PC-3 (cell line): ENCODE measurements around the gene AGO1. TPM values are rescaled to one million over a fixed set of nuclear protein-coding genes. Genes with fewer than 3 reads are reported as not detected.
"Not testable (repeated sequence)": the region's sequence is repeated elsewhere in the genome, so short reads cannot be mapped to it uniquely, and the experiment has no call there.

Experiments
- ATAC-seq: fragments of 200-7000 bp; cut with Tn5 transposase; 2 replicates; pipeline ENCODE4 v1.9.1; 2020; ENCODE audit warnings: mild to moderate bottlenecking, moderate library complexity
- BruUV-seq: library from RNA; stranded (reverse); fragments of 400-500 nt; replicated peaks from 2 replicates; lab custom pipeline; 2021; lab: Mats Ljungman, UMichigan
- CTCF ChIA-PET: fragments of 300-600 bp; sonication (Branson Sonifier 250); formaldehyde crosslinking; loops from one replicate; lab custom pipeline; 2022; ENCODE audit warnings: antibody characterized with exemption; lab: Charles Lee
- POLR2A ChIA-PET: fragments of 300-600 bp; sonication (Branson Sonifier 250); formaldehyde crosslinking; loops from one replicate; lab custom pipeline; 2022; ENCODE audit warnings: antibody characterized with exemption; ENCODE audit not compliant: unreplicated experiment; lab: Charles Lee
- DNase-seq: peaks from one replicate; pipeline ENCODE4 v3.0.0-alpha.2; 2015
- H2AFZ ChIP-seq: fragments of 300-600 bp; sonication (generic); 2 replicates; pipeline ENCODE4 v1.6.0; 2016; ENCODE audit warnings: antibody characterized with exemption, low read length
- H3F3A ChIP-seq: fragments of 300-600 bp; sonication (generic); one replicate; pipeline ENCODE4 v1.6.0; 2017; ENCODE audit warnings: antibody characterized with exemption, low read length, control low read depth, mild to moderate bottlenecking; ENCODE audit not compliant: unreplicated experiment
- H3K27ac ChIP-seq: fragments of 300-600 bp; sonication (generic); 2 replicates; pipeline ENCODE4 v1.5.1; 2016; ENCODE audit warnings: mild to moderate bottlenecking, low read length
- H3K27me3 ChIP-seq: fragments of 300-600 bp; sonication (generic); 2 replicates; pipeline ENCODE4 v1.6.1; 2016; ENCODE audit warnings: low read length, mixed read lengths
- H3K36me3 ChIP-seq: fragments of 300-600 bp; sonication (generic); 2 replicates; pipeline ENCODE4 v1.6.1; 2016; ENCODE audit warnings: low read depth, mixed run types, low read length, mixed read lengths
- H3K4me1 ChIP-seq: fragments of 300-600 bp; sonication (generic); 2 replicates; pipeline ENCODE4 v1.5.1; 2016; ENCODE audit warnings: low read length; ENCODE audit not compliant: insufficient read depth
- H3K4me2 ChIP-seq: fragments of 300-600 bp; sonication (generic); 2 replicates; pipeline ENCODE4 v1.6.0; 2016; ENCODE audit warnings: low read length
- H3K4me3 ChIP-seq: fragments of 300-600 bp; sonication (generic); 2 replicates; pipeline ENCODE4 v1.5.1; 2016; ENCODE audit warnings: mild to moderate bottlenecking, low read length, mixed read lengths
- H3K79me2 ChIP-seq: fragments of 300-600 bp; sonication (generic); 2 replicates; pipeline ENCODE4 v1.6.1; 2017; ENCODE audit warnings: low read length, mixed read lengths
- H3K9ac ChIP-seq: fragments of 300-600 bp; sonication (generic); 2 replicates; pipeline ENCODE4 v1.6.0; 2016; ENCODE audit warnings: mild to moderate bottlenecking, low read length
- H3K9me2 ChIP-seq: fragments of 300-600 bp; sonication (generic); replicated peaks from 2 replicates; pipeline ENCODE4 v1.6.1; 2016; ENCODE audit warnings: mixed run types, low read length, mixed read lengths
- H3K9me3 ChIP-seq: fragments of 300-600 bp; sonication (generic); 2 replicates; pipeline ENCODE4 v1.6.1; 2016; ENCODE audit warnings: low read length, mixed read lengths
- H4K20me1 ChIP-seq: fragments of 300-600 bp; sonication (generic); 2 replicates; pipeline ENCODE4 v1.6.1; 2016; ENCODE audit warnings: low read length, mixed read lengths
- EZH2 ChIP-seq: fragments of 300-600 bp; sonication (generic); IDR thresholded peaks from one replicate; pipeline ENCODE4 v1.6.1; 2017; ENCODE audit warnings: antibody characterized with exemption, mild to moderate bottlenecking, low read length; ENCODE audit not compliant: unreplicated experiment
- EZH2phosphoT487 ChIP-seq: fragments of 300-600 bp; sonication (generic); IDR thresholded peaks from 2 replicates; pipeline ENCODE4 v1.6.1; 2018; ENCODE audit warnings: mild to moderate bottlenecking, antibody characterized with exemption, low read length, borderline replicate concordance
- intact Hi-C: fragments of 100-400 bp; cut with micrococcal nuclease; formaldehyde crosslinking; loops from 2 replicates; pipeline ENCODE4 v1.9.0; 2023
- total RNA-seq: library from RNA; depleted of rRNA; stranded (reverse); fragments of >200 nt; gene quantifications from 2 replicates; pipeline ENCODE4 v1.2.3, GENCODE V29; 2014
- TF ChIP-seq, protein P1 (sequence below): fragments of 300-600 bp; sonication (generic); conservative IDR thresholded peaks from 2 replicates; pipeline ENCODE4 v1.5.1; 2017; ENCODE audit warnings: antibody characterized with exemption, low read depth, mild to moderate bottlenecking, low read length

The AGO1 gene
- total RNA-seq, 1 experiment from 2014 or later = 15.4 TPM

DNA sequence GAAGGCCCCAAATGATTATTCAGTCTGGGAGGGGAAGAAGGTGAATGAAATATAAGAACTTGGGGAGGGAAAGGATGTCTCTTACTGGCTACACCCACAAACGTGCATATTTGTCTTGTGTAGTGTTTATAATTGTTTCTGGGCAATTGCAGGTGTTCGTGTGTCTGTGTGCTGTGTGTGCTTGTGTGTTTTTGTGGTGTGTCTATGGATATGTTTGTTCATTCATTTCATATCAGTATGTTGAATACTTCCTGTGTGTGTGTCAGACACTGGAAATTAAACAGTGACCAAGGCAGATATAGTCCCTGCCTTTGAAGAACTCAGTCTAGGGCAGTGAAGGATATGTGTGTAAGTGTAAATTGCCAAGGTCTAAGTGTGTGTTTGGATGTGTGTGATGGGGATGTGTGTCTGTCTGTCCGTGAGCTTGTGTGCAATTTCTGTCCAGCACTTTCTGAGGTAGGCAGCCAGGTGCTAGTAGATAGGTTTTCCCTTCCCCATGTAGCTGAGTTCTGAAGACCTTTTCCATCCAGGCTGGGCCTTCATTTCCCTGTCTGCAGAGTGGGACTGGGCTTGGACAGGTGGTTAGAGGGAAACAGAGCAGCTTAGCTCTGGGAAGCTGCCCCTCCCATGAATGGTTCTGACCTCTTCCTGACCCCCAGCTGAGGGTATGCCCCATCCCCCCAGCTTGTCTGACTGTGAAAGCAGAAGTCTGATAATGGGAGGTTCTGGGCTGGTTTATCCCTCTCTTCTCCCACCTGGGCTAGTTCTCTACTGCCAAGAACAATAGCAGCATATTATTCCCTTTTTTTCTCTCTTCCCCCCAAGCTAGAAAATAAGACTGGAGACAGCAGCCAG lies 3.8 kb downstream of the AGO1 start:
- no peak for DNase-seq
- Histone ChIP-seq H3K9ac (no peak overlapping the region), H3K9me3 (no peaks in the 10 kb centered on the region), H3K4me1 (peaks cover 8% of the 10 kb centered on the region; the same call in 1 of the 2 replicates), H3K79me2 (peaks cover 45% of the 10 kb centered on the region), H3F3A (no peaks in the 10 kb centered on the region), H4K20me1 (no peaks in the 10 kb centered on the region), H3K4me2 (no peak overlapping the region), H3K27me3 (no peaks in the 10 kb centered on the region), H2AFZ (no peak overlapping the region), H3K27ac (no peak overlapping the region), H3K36me3 (no peaks in the 10 kb centered on the region), H3K9me2 (no peaks in the 10 kb centered on the region), H3K4me3 (no peak overlapping the region)
- ChIA-PET POLR2A (no interaction called here), CTCF (no interaction called here)
- ATAC-seq = no peak
- intact Hi-C loops = no loop called here
- TF ChIP-seq, protein P1, sequence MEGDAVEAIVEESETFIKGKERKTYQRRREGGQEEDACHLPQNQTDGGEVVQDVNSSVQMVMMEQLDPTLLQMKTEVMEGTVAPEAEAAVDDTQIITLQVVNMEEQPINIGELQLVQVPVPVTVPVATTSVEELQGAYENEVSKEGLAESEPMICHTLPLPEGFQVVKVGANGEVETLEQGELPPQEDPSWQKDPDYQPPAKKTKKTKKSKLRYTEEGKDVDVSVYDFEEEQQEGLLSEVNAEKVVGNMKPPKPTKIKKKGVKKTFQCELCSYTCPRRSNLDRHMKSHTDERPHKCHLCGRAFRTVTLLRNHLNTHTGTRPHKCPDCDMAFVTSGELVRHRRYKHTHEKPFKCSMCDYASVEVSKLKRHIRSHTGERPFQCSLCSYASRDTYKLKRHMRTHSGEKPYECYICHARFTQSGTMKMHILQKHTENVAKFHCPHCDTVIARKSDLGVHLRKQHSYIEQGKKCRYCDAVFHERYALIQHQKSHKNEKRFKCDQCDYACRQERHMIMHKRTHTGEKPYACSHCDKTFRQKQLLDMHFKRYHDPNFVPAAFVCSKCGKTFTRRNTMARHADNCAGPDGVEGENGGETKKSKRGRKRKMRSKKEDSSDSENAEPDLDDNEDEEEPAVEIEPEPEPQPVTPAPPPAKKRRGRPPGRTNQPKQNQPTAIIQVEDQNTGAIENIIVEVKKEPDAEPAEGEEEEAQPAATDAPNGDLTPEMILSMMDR = no peak
- TF ChIP-seq EZH2phosphoT487 (no peak), EZH2 (no peak)
- no TSS peak for BruUV-seq

- peaks cover 7% of the 10 kb centered on the region; the same call in 1 of the 2 replicates for H3K36me3 ChIP-seq
- no peaks in the 10 kb centered on the region for H3K27me3 ChIP-seq
- POLR2A ChIA-PET = no interaction called here
- BruUV-seq = no TSS peak
- no peaks in the 10 kb centered on the region for H4K20me1 ChIP-seq
- H2AFZ ChIP-seq = no peak overlapping the region
- H3K9me2 ChIP-seq = no peaks in the 10 kb centered on the region
- no peak overlapping the region for H3K4me2 ChIP-seq
- H3K27ac ChIP-seq = no peak overlapping the region
- DNase-seq = no peak
- no peak overlapping the region for H3K9ac ChIP-seq
- no peaks in the 10 kb centered on the region for H3F3A ChIP-seq
- no peak overlapping the region for H3K4me3 ChIP-seq
- intact Hi-C loops = no loop called here
- ATAC-seq = no peak
- TF ChIP-seq, protein P1 = no peak
- TF ChIP-seq EZH2 (no peak), EZH2phosphoT487 (no peak)
- H3K79me2 ChIP-seq = peaks cover 45% of the 10 kb centered on the region
- CTCF ChIA-PET = no interaction called here
- peaks cover 8% of the 10 kb centered on the region; the same call in 1 of the 2 replicates for H3K4me1 ChIP-seq
- H3K9me3 ChIP-seq = no peaks in the 10 kb centered on the region
Measured at GRCh38 chr1:35887508-35887907, 4.5 kb downstream of the AGO1 start.

DNA sequence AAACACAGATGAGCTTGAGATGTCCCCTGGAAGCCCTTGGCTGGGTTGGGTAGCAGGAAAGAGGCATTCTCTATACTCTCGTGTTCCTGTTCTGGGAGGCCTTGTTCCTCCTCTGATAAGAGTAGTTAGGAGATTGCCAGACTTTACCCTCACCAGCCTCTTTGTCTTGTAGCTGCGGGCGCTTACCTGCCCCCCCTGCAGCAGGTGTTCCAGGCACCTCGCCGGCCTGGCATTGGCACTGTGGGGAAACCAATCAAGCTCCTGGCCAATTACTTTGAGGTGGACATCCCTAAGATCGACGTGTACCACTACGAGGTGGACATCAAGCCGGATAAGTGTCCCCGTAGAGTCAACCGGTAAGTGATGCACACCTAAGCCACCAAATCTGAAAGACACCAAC lies 5.2 kb downstream of the AGO1 start:
- CTCF ChIA-PET = no interaction called here

DNA sequence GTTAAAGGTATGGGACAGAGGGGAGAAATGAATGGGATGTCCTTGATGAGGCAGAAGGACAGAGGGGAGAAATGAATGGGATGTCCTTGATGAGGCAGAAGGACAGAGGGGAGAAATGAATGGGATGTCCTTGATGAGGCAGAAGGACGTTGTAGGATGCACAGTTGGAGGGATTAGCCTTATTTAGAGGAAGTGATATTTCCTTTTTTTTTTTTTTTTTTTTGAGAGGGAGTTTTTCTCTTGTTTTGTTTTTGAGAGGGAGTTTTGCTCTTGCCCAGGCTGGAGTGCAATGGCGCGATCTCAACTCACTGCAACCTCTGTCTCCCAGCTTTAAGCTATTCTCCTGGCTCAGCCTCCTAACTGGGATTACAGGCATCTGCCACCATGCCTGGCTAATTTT lies 6.0 kb downstream of the AGO1 start:
- H4K20me1 ChIP-seq, H3K27ac ChIP-seq, H3K4me2 ChIP-seq, H3K9ac ChIP-seq, H2AFZ ChIP-seq, POLR2A ChIA-PET, H3K4me3 ChIP-seq, H3K4me1 ChIP-seq, H3K9me2 ChIP-seq, CTCF ChIA-PET, intact Hi-C loops, BruUV-seq, H3K9me3 ChIP-seq, H3K27me3 ChIP-seq, ATAC-seq, DNase-seq, H3F3A ChIP-seq: not testable (repeated sequence)
- peaks cover 36% of the 10 kb centered on the region for H3K79me2 ChIP-seq
- peaks cover 15% of the 10 kb centered on the region for H3K36me3 ChIP-seq

More for the DNA sequence above, 5.2 kb downstream of the AGO1 start:
- TF ChIP-seq EZH2phosphoT487 (no peak), EZH2 (no peak)
- TF ChIP-seq, protein P1 = no peak
- Histone ChIP-seq H4K20me1 (no peaks in the 10 kb centered on the region), H3K79me2 (peaks cover 44% of the 10 kb centered on the region), H3K9ac (no peak overlapping the region), H3K36me3 (peaks cover 14% of the 10 kb centered on the region), H3K4me2 (no peak overlapping the region), H3K4me3 (no peak overlapping the region), H3K9me2 (no peaks in the 10 kb centered on the region), H3K27me3 (no peaks in the 10 kb centered on the region), H3K4me1 (peaks cover 8% of the 10 kb centered on the region; the same call in 1 of the 2 replicates), H2AFZ (no peak overlapping the region), H3K27ac (no peak overlapping the region), H3F3A (no peaks in the 10 kb centered on the region), H3K9me3 (no peaks in the 10 kb centered on the region)
- no peak for DNase-seq
- ATAC-seq = no peak
- BruUV-seq = no TSS peak
- intact Hi-C loops = no loop called here
- POLR2A ChIA-PET = no interaction called here
